Activated CD4-positive, alpha-beta T cell treated with anti-CD3 and anti-CD28 coated beads, Interleukin-2, Interleukin-6, amounts not matched to agents 100 ng/mL and 50 ng/mL, durations not matched to agents 16 hours and 8 hours (primary cell): ENCODE results near the gene MBLAC1.

ENCODE experiments used
- DNase-seq: peaks from one replicate; pipeline ENCODE4 v3.0.0-alpha.2; 2020

Gene MBLAC1

GRCh38 chr7:100155553-100156317, 29.0 kb downstream of the MBLAC1 start:
- DNase-seq = no peak

- no peak for DNase-seq
Measured at GRCh38 chr7:100156331-100157068, 29.7 kb downstream of the MBLAC1 start.

GRCh38 chr7:100157069-100157333, 30.2 kb downstream of the MBLAC1 start:
- DNase-seq = no peak

GRCh38 chr7:100157334-100158228, 30.8 kb downstream of the MBLAC1 start:
- DNase-seq = no peak

- peak; percentile 93 for DNase-seq
Measured at GRCh38 chr7:100158229-100159098, 31.7 kb downstream of the MBLAC1 start, which contains the start of gene TRAPPC14. Gene TRAPPC14 (minus strand): TSS chr7:100158723. CDS start chr7:100158499, 224 bp downstream.

GRCh38 chr7:100159099-100159623, 32.4 kb downstream of the MBLAC1 start:
- no peak for DNase-seq

GRCh38 chr7:100160067-100160466, 33.3 kb downstream of the MBLAC1 start:
- no peak for DNase-seq

- no peak for DNase-seq
Measured at GRCh38 chr7:100163006-100163531, 36.3 kb downstream of the MBLAC1 start.

- no peak for DNase-seq
Measured at GRCh38 chr7:100163871-100164270, 37.1 kb downstream of the MBLAC1 start.

GRCh38 chr7:100166317-100166940, 39.7 kb downstream of the MBLAC1 start:
- no peak for DNase-seq

GRCh38 chr7:100166970-100167911, 40.5 kb downstream of the MBLAC1 start:
- no peak for DNase-seq

GRCh38 chr7:100167912-100168323, 41.2 kb downstream of the MBLAC1 start:
- DNase-seq = no peak

GRCh38 chr7:100169147-100169850, 42.5 kb downstream of the MBLAC1 start:
- DNase-seq = no peak

- DNase-seq = no peak
Measured at GRCh38 chr7:100170101-100170897, 43.5 kb downstream of the MBLAC1 start.

- DNase-seq = no peak
Measured at GRCh38 chr7:100171087-100171681, 44.4 kb downstream of the MBLAC1 start.

- no peak for DNase-seq
Measured at GRCh38 chr7:100171840-100172239, 45.1 kb downstream of the MBLAC1 start.

GRCh38 chr7:100173806-100174495, 47.2 kb downstream of the MBLAC1 start:
- no peak for DNase-seq

- no peak for DNase-seq
Measured at GRCh38 chr7:100174582-100174981, 47.8 kb downstream of the MBLAC1 start.
